ENCODE results near the gene ID3.

DNA sequence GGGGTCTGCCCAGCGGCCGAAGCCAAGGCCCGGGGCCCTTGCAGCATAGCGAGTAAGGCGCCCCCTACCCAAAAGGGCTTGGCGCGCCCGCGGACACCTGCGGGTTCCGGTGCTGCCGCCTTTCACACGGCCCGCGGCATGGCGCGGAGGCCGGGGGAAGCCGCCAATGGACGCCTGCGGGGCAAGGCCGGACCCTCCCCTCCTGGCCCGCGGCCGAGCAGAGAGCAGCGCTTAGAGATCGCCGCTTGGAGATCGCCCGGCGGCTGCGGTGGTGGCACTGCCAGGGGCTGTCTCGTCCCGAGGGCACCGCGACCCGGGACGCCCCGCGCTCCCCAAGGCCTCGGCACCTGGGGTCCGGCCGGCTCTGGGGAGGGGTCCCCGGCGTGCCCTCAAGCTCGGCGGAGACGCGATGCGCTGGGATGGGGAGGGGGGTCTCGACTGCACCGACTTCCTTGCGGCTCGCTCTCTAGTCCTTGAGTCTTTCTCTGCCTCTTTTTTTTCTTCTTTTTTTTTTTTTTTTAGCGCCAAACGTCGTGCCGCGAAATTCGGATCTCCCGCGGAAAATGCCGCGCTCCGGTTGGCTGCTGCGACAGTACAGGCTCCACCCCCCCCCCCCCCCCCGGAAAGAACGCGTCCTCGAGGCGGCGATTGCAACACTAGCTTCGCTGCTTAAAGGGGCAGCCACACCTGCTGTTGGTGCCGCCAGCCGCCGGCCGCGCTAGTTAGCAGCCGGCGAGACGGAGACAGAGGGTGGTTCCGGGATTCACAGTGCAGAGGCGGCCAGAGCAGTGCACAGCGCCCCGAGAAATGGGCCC lies 28.3 kb downstream of the ID3 start, which contains the start of gene E2F2:
- TF ChIP-seq, protein P1, sequence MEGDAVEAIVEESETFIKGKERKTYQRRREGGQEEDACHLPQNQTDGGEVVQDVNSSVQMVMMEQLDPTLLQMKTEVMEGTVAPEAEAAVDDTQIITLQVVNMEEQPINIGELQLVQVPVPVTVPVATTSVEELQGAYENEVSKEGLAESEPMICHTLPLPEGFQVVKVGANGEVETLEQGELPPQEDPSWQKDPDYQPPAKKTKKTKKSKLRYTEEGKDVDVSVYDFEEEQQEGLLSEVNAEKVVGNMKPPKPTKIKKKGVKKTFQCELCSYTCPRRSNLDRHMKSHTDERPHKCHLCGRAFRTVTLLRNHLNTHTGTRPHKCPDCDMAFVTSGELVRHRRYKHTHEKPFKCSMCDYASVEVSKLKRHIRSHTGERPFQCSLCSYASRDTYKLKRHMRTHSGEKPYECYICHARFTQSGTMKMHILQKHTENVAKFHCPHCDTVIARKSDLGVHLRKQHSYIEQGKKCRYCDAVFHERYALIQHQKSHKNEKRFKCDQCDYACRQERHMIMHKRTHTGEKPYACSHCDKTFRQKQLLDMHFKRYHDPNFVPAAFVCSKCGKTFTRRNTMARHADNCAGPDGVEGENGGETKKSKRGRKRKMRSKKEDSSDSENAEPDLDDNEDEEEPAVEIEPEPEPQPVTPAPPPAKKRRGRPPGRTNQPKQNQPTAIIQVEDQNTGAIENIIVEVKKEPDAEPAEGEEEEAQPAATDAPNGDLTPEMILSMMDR (IDR thresholded peaks at IDR 0.05; ENCODE audit: low read depth, low read length, poor library complexity, severe bottlenecking), result peak; percentile 37
- no peak for TF ChIP-seq EZH2phosphoT487 (IDR thresholded peaks at IDR 0.05; ENCODE audit: borderline replicate concordance, low read length)
